ENCODE measurements around the gene CEP170B. TPM values are rescaled to one million over a fixed set of nuclear protein-coding genes. Genes with fewer than 3 reads are reported as not detected.

The CEP170B gene
- total RNA-seq, 2 donors from 2014 or later, result 3.4 to 3.8 TPM

GRCh38 chr14:104931771-104932675 lies 67.0 kb downstream of the CEP170B start:
- H3K27me3 Mint-ChIP-seq, result peaks cover 5 to 8% of the 10 kb centered on the region in 2 donors
- H3K4me3 Mint-ChIP-seq, result peak overlapping the region; percentile 25
- H3K4me1 Mint-ChIP-seq (ENCODE audit: low read depth in 2 of 2), result peaks cover 0 to 6% of the 10 kb centered on the region in 2 donors
- H3K36me3 Mint-ChIP-seq, result no peaks in the 10 kb centered on the region
- no peak for DNase-seq (ENCODE audit: low spot score)
- no peak for ATAC-seq
- H3K9me3 Mint-ChIP-seq, result no peaks in the 10 kb centered on the region
- no peak overlapping the region for H3K27ac Mint-ChIP-seq

GRCh38 chr14:104932676-104933631 lies 67.9 kb downstream of the CEP170B start:
- ATAC-seq, result peak; percentile 87 to 90
- H3K4me1 Mint-ChIP-seq (ENCODE audit: low read depth in 2 of 2), result peaks cover 0 to 6% of the 10 kb centered on the region in 2 donors
- peak overlapping the region; percentile 20 for H3K4me3 Mint-ChIP-seq
- H3K36me3 Mint-ChIP-seq, result no peaks in the 10 kb centered on the region
- no peak overlapping the region for H3K27ac Mint-ChIP-seq
- DNase-seq (ENCODE audit: low spot score), result peak; percentile 89
- H3K9me3 Mint-ChIP-seq, result no peaks in the 10 kb centered on the region
- peaks cover 8 to 10% of the 10 kb centered on the region in 2 donors for H3K27me3 Mint-ChIP-seq

GRCh38 chr14:104933746-104934733 lies 69.0 kb downstream of the CEP170B start:
- Mint-ChIP-seq H3K4me3 (peak overlapping the region; percentile 85), H3K27ac (no peak overlapping the region), H3K27me3 (peaks cover 8 to 13% of the 10 kb centered on the region in 2 donors), H3K9me3 (no peaks in the 10 kb centered on the region), H3K36me3 (no peaks in the 10 kb centered on the region), H3K4me1 (ENCODE audit: low read depth in 2 of 2) (peaks cover 0 to 6% of the 10 kb centered on the region in 2 donors)
- DNase-seq (ENCODE audit: low spot score) (no peak), ATAC-seq (no peak)

- peaks cover 0 to 6% of the 10 kb centered on the region in 2 donors for H3K4me1 Mint-ChIP-seq (ENCODE audit: low read depth in 2 of 2)
- DNase-seq (ENCODE audit: low spot score), result no peak
- no peaks in the 10 kb centered on the region for H3K36me3 Mint-ChIP-seq
- peak overlapping the region; percentile 85 for H3K4me3 Mint-ChIP-seq
- ATAC-seq, result no peak
- H3K27me3 Mint-ChIP-seq, result peaks cover 8 to 13% of the 10 kb centered on the region in 2 donors
- H3K27ac Mint-ChIP-seq, result no peak overlapping the region
- H3K9me3 Mint-ChIP-seq, result no peaks in the 10 kb centered on the region
These were observed 70.1 kb downstream of the CEP170B start for GRCh38 chr14:104935026-104935650.

GRCh38 chr14:104935955-104936354 lies 70.9 kb downstream of the CEP170B start:
- Mint-ChIP-seq H3K4me3 (no peak overlapping the region), H3K4me1 (ENCODE audit: low read depth in 2 of 2) (peaks cover 0 to 6% of the 10 kb centered on the region in 2 donors), H3K27me3 (peaks cover 13 to 18% of the 10 kb centered on the region in 2 donors), H3K27ac (no peak overlapping the region), H3K9me3 (no peaks in the 10 kb centered on the region), H3K36me3 (no peaks in the 10 kb centered on the region)
- ATAC-seq, result no peak
- DNase-seq (ENCODE audit: low spot score), result no peak

- Mint-ChIP-seq H3K9me3 (no peaks in the 10 kb centered on the region), H3K4me3 (no peak overlapping the region), H3K36me3 (no peaks in the 10 kb centered on the region), H3K27ac (no peak overlapping the region), H3K27me3 (peaks cover 14 to 18% of the 10 kb centered on the region in 2 donors), H3K4me1 (ENCODE audit: low read depth in 2 of 2) (peaks cover 0 to 6% of the 10 kb centered on the region in 2 donors)
- no peak for DNase-seq (ENCODE audit: low spot score)
- no peak for ATAC-seq
These were observed 71.5 kb downstream of the CEP170B start for GRCh38 chr14:104936361-104937155.

- DNase-seq (ENCODE audit: low spot score) (no peak), ATAC-seq (no peak)
- Mint-ChIP-seq H3K36me3 (no peaks in the 10 kb centered on the region), H3K4me3 (no peak overlapping the region), H3K27me3 (peaks cover 14 to 18% of the 10 kb centered on the region in 2 donors), H3K9me3 (no peaks in the 10 kb centered on the region), H3K4me1 (ENCODE audit: low read depth in 2 of 2) (peaks cover 0 to 6% of the 10 kb centered on the region in 2 donors), H3K27ac (no peak overlapping the region)
These were observed 72.1 kb downstream of the CEP170B start for GRCh38 chr14:104937161-104937560.

- no peak for ATAC-seq
- Mint-ChIP-seq H3K9me3 (no peaks in the 10 kb centered on the region), H3K27me3 (peaks cover 14 to 18% of the 10 kb centered on the region in 2 donors), H3K4me1 (ENCODE audit: low read depth in 2 of 2) (peaks cover 0 to 6% of the 10 kb centered on the region in 2 donors), H3K36me3 (no peaks in the 10 kb centered on the region), H3K4me3 (no peak overlapping the region), H3K27ac (no peak overlapping the region)
- no peak for DNase-seq (ENCODE audit: low spot score)
These were observed 72.8 kb downstream of the CEP170B start for GRCh38 chr14:104937694-104938365.

- Mint-ChIP-seq H3K4me3 (no peak overlapping the region), H3K9me3 (no peaks in the 10 kb centered on the region), H3K4me1 (ENCODE audit: low read depth in 2 of 2) (peaks cover 0 to 6% of the 10 kb centered on the region in 2 donors), H3K36me3 (no peaks in the 10 kb centered on the region), H3K27ac (no peak overlapping the region), H3K27me3 (peaks cover 14 to 18% of the 10 kb centered on the region in 2 donors)
- DNase-seq (ENCODE audit: low spot score), result no peak
- no peak for ATAC-seq
These were observed 73.4 kb downstream of the CEP170B start for GRCh38 chr14:104938436-104938835.

GRCh38 chr14:104938960-104939359 lies 73.9 kb downstream of the CEP170B start:
- ATAC-seq (no peak), DNase-seq (ENCODE audit: low spot score) (no peak)
- H3K27me3 Mint-ChIP-seq, result peaks cover 14 to 18% of the 10 kb centered on the region in 2 donors
- H3K36me3 Mint-ChIP-seq, result no peaks in the 10 kb centered on the region
- no peaks in the 10 kb centered on the region for H3K9me3 Mint-ChIP-seq
- H3K4me3 Mint-ChIP-seq, result no peak overlapping the region
- peaks cover 0 to 6% of the 10 kb centered on the region in 2 donors for H3K4me1 Mint-ChIP-seq (ENCODE audit: low read depth in 2 of 2)
- no peak overlapping the region for H3K27ac Mint-ChIP-seq

GRCh38 chr14:104939666-104940410 lies 74.8 kb downstream of the CEP170B start:
- Mint-ChIP-seq H3K4me1 (ENCODE audit: low read depth in 2 of 2) (no peaks in the 10 kb centered on the region), H3K9me3 (no peaks in the 10 kb centered on the region), H3K36me3 (no peaks in the 10 kb centered on the region), H3K27me3 (peaks cover 8 to 15% of the 10 kb centered on the region in 2 donors), H3K4me3 (no peak overlapping the region), H3K27ac (no peak overlapping the region)
- no peak for ATAC-seq
- no peak for DNase-seq (ENCODE audit: low spot score)
